ENCODE measurements around the gene CNNM1. TPM values are rescaled to one million over a fixed set of nuclear protein-coding genes. Genes with fewer than 3 reads are reported as not detected.

Gene CNNM1
- total RNA-seq, 1 experiment from 2014 or later: not detected

Other genes starting within 250 kb of the CNNM1 start
- not detected in 2 replicates for gene HPSE2, start 93.5 kb upstream of the CNNM1 start, total RNA-seq (2014; rRNA removed; shearing (Covaris generic))
- 33.9 and 43.9 TPM in 2 replicates for gene GOT1, start 101.3 kb downstream of the CNNM1 start, total RNA-seq (2014; rRNA removed; shearing (Covaris generic))
- gene NKX2-3, start 203.6 kb downstream of the CNNM1 start, total RNA-seq (2014; rRNA removed; shearing (Covaris generic)): not detected in 2 replicates

Measured in HT1080 (cell line).